Chondrocyte (in vitro differentiated cells): ENCODE results near the gene PSORS1C1. TPM values are rescaled to one million over a fixed set of nuclear protein-coding genes. Genes with fewer than 3 reads are reported as not detected.
"Not testable (repeated sequence)": the region's sequence is repeated elsewhere in the genome, so short reads cannot be mapped to it uniquely, and the experiment has no call there.

ENCODE experiments used
- DNase-seq: peaks from one replicate; pipeline ENCODE4 v3.0.0; 2021; ENCODE audit warnings: mixed read lengths, low spot score
- H3K27ac Mint-ChIP-seq: one replicate; pipeline ENCODE4 v1.8.0; 2021; ENCODE audit warnings: mild to moderate bottlenecking, moderate library complexity, mixed read lengths; ENCODE audit not compliant: unreplicated experiment
- H3K27me3 Mint-ChIP-seq: 2 replicates; pipeline ENCODE4 v1.8.0; 2021; ENCODE audit warnings: low read depth, mixed read lengths
- H3K36me3 Mint-ChIP-seq: 2 replicates; pipeline ENCODE4 v1.8.0; 2021; ENCODE audit warnings: low read depth, mixed read lengths
- H3K4me1 Mint-ChIP-seq: 2 replicates; pipeline ENCODE4 v1.8.0; 2021; ENCODE audit warnings: low read depth, mild to moderate bottlenecking, mixed read lengths
- H3K4me3 Mint-ChIP-seq: one replicate; pipeline ENCODE4 v1.8.0; 2021; ENCODE audit warnings: mild to moderate bottlenecking, moderate library complexity, mixed read lengths; ENCODE audit not compliant: unreplicated experiment
- H3K9me3 Mint-ChIP-seq: 2 replicates; pipeline ENCODE4 v1.8.0; 2021; ENCODE audit warnings: low read depth, mixed read lengths
- CTCF ChIP-seq: fragments of 200-600 bp; sonication (generic); IDR thresholded peaks from 2 replicates; pipeline ENCODE4 v1.5.0; 2021; ENCODE audit warnings: antibody characterized with exemption, mild to moderate bottlenecking, moderate library complexity
- total RNA-seq: library from RNA; stranded (reverse); gene quantifications from 3 replicates; pipeline ENCODE4 v1.2.1, GENCODE V29; 2021

The PSORS1C1 gene
- total RNA-seq, 1 donor from 2014 or later = 5.5 TPM

DNA sequence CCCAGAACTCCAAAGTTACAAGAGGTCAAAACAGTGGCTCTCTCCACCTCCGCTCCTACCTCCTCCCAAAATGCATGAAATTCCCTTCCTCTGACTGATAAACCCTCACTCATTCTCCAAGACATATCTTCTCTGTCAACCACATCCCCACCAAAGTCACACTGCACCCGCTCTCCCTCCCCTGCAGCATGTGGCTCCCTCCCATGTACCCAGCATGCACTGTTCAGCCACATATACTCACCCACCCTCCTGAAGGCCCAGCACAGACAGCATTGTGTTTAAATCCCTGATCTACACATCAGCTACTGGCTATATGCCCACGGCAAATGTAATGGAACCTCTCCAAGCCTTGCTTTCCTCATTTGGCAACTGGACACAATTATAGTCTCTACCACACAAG lies 61.4 kb downstream of the PSORS1C1 start:
- TF ChIP-seq CTCF = no peak
- Mint-ChIP-seq H3K27me3 (no peaks in the 10 kb centered on the region), H3K4me1 (peaks cover 14% of the 10 kb centered on the region), H3K9me3 (no peaks in the 10 kb centered on the region), H3K27ac (no peak overlapping the region), H3K4me3 (no peak overlapping the region), H3K36me3 (no peaks in the 10 kb centered on the region)
- no peak for DNase-seq

DNA sequence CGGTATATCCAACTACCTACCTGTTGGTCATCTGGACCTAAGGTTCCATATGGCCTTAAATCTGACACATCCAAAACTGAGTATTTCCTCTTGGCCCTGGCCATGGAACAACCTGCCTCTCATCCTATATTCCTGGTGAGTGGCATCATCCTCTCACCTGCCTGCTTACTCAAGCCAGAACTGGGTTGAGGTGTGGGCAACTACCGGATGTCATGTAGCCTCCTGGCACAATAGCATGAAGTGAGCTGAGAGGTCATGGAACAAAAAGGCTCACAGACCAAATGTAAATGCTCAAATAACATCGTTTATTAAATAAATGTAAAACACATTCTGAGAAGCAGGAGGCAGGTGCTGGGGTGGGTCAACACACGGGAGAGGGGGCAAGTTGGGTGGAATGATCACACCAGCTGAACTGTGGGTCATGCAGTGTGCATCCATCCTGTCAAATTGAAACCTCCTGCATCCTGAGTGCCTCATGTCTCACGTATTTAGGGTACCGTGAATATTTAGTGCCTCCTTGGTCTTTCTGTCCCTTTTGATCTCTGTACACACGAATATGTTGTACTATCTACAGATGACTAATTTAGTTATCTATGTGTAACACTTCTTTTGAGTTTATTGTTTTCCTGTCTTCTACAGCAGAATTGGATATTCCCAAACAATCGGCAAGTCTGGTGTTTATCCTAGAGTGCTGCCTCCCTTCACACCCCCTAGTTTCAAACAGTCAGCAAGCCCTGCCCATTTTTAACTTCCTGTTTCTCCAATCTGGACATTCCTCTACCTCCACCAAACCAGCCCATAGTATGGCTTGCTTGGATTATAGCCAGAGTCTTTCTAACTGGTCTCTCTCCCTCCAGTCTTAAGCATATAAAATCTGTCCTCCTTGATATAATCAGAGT lies 63.8 kb downstream of the PSORS1C1 start:
- Mint-ChIP-seq H3K4me1 (peaks cover 14% of the 10 kb centered on the region), H3K36me3 (no peaks in the 10 kb centered on the region), H3K4me3 (no peak overlapping the region), H3K27ac (no peak overlapping the region), H3K27me3 (no peaks in the 10 kb centered on the region), H3K9me3 (no peaks in the 10 kb centered on the region)
- DNase-seq = no peak
- no peak for TF ChIP-seq CTCF

DNA sequence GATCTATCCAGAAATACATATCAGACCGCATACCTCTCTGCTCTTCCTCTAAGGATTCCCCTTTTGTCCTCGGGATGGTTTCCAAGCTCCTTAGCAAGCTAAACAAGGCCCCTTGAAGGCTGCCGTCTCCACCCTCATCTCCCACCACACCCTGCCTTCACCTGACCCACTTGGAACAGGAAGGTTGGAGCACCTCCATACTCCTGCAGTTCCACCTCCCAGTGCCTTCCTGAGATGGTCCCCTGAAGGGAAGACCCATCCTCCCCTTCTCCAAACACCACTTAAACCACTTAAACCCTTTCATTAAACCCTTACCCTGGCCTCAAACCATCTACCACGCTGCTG lies 64.4 kb downstream of the PSORS1C1 start:
- Mint-ChIP-seq H3K9me3 (no peaks in the 10 kb centered on the region), H3K4me3 (no peak overlapping the region), H3K4me1 (peaks cover 14% of the 10 kb centered on the region), H3K27me3 (no peaks in the 10 kb centered on the region), H3K36me3 (no peaks in the 10 kb centered on the region), H3K27ac (no peak overlapping the region)
- no peak for TF ChIP-seq CTCF
- DNase-seq = no peak

DNA sequence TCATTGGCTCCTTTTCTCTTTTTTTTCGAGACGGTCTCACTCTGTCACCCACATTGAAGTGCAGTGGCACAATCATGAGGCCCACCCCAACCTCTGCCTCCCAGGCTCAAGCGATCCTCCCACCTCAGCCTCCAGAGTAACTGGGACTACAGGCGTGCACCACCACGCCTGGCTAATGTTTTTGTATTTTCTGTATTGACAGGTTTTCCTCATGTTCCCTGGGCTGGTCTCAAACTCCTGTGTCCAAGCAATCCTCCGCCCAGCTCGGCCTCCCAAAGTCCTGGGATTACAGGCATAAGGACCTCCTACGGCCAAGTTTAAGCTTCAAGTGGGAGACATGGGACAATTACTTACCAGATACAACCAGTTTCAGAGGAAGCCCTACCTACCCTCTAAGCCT lies 65.3 kb downstream of the PSORS1C1 start:
- no peak for DNase-seq
- Mint-ChIP-seq H3K27me3 (no peaks in the 10 kb centered on the region), H3K9me3 (no peaks in the 10 kb centered on the region), H3K4me3 (no peak overlapping the region), H3K4me1 (peaks cover 14% of the 10 kb centered on the region), H3K36me3 (no peaks in the 10 kb centered on the region), H3K27ac (no peak overlapping the region)
- no peak for TF ChIP-seq CTCF

GRCh38 chr6:31180500-31180899 lies 65.9 kb downstream of the PSORS1C1 start:
- TF ChIP-seq CTCF = no peak
- no peaks in the 10 kb centered on the region for H3K27me3 Mint-ChIP-seq
- no peak overlapping the region for H3K4me3 Mint-ChIP-seq
- H3K4me1 Mint-ChIP-seq = peaks cover 14% of the 10 kb centered on the region
- no peaks in the 10 kb centered on the region for H3K36me3 Mint-ChIP-seq
- no peak for DNase-seq
- no peaks in the 10 kb centered on the region for H3K9me3 Mint-ChIP-seq
- no peak overlapping the region for H3K27ac Mint-ChIP-seq

DNA sequence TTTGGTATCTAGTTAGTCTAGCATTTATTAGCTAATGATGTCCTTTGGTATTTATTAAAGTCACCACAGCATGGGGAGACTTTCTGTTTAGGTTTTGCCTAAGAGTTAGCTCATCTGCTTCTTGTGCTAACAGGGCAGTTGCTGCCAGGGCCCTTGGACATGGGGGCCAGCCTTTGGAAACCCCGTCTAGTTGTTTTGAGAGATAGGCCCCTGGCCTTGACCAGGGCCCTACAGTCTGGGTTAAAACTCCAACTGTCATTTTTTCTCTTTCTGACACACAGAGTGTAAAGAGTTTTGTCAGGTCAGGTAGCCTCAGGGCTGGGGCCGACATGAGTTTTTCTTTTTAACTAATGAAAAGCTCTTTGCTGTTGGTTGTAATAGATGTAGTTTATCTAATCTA lies 68.7 kb downstream of the PSORS1C1 start:
- H3K4me1 Mint-ChIP-seq, DNase-seq, H3K36me3 Mint-ChIP-seq, H3K4me3 Mint-ChIP-seq, H3K27ac Mint-ChIP-seq, H3K9me3 Mint-ChIP-seq, H3K27me3 Mint-ChIP-seq: not testable (repeated sequence)

GRCh38 chr6:31183859-31184258 lies 69.3 kb downstream of the PSORS1C1 start:
- not testable (repeated sequence) for H3K27ac Mint-ChIP-seq, DNase-seq, H3K27me3 Mint-ChIP-seq, H3K9me3 Mint-ChIP-seq, H3K4me1 Mint-ChIP-seq, H3K36me3 Mint-ChIP-seq
- H3K4me3 Mint-ChIP-seq = peak overlapping the region; percentile 26

- H3K27me3 Mint-ChIP-seq, DNase-seq, H3K9me3 Mint-ChIP-seq, H3K36me3 Mint-ChIP-seq, H3K4me1 Mint-ChIP-seq: not testable (repeated sequence)
- Mint-ChIP-seq H3K4me3 (peak overlapping the region; percentile 68), H3K27ac (peak overlapping the region; percentile 93)
These were observed 71.1 kb downstream of the PSORS1C1 start for GRCh38 chr6:31185695-31186051.
